ENCODE measurements around the gene USF1. TPM values are rescaled to one million over a fixed set of nuclear protein-coding genes. Genes with fewer than 3 reads are reported as not detected.
A peak's percentile ranks its signal among the peaks of the same experiment; 100 is the strongest.
"Not testable (repeated sequence)": the region's sequence is repeated elsewhere in the genome, so short reads cannot be mapped to it uniquely, and the experiment has no call there.

USF1 gene
- total RNA-seq, 1 donor from 2014 or later: 53.2 TPM

DNA sequence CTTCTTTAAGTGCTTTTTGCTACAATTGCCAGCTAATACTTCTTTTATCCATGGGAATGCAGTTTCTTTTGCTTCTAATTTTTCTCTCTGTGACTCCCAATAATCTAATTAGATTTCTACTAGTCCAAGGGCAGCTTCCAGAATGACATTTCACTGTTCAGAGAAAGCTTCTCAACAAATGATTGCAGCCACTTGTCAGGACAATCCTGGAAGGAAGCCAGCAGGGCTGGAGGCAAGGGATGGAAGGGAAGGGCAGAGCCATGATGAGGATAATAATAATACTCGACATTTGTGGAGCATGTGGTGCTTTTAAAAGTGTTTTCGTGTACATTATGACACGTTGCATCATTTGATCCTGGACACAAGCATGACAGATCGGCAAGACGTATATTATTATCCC lies 44.3 kb downstream of the USF1 start:
- Mint-ChIP-seq H3K9me3 (no peaks in the 10 kb centered on the region), H3K4me1 (ENCODE audit: low read depth) (peaks cover 4% of the 10 kb centered on the region), H3K27me3 (ENCODE audit: low read depth) (no peaks in the 10 kb centered on the region), H3K36me3 (ENCODE audit: low read depth) (peaks cover 8% of the 10 kb centered on the region), H3K27ac (no peak overlapping the region), H3K4me3 (ENCODE audit: low read depth) (no peak overlapping the region)
- DNase-seq (ENCODE audit: low spot score): no peak
- intact Hi-C loops (cut with micrococcal nuclease): no loop called here

DNA sequence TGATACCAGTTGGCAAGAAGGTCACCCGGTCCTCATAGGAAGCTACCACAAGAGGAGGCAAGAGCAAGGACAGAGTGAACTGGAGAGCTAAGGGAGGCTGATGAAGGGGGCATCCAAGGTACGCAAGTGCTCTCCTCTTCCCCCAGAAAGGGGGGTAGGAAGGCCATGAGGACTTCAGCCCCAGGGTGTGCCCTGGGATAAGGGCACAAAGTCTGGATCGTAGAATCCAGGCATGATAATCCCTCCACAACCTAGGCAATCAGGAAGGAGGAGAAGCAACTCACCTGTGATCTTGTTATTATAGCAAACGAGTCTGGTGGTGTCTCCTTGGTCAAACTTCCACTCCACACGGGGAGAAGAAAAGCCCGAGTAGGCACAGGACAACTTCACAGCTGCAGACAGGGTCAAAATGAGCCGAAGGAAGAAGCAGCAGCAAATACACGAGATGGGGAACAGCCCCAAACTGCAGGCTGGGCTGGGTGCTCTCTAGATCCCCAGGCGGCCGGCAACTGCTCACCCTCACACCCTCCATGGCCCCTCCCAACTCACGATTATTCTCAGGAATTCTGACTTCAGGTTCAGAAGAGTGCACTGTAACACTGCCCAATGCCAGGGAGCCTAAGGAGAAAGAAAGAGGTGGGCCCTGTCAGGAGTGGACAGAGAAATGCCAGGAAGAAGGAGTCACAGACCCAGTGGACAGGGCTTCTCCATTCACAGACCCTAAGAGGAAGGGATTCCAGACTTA lies 44.9 kb downstream of the USF1 start:
- H3K27me3 Mint-ChIP-seq (ENCODE audit: low read depth): no peaks in the 10 kb centered on the region
- H3K27ac Mint-ChIP-seq: no peak overlapping the region
- DNase-seq (ENCODE audit: low spot score): no peak
- peaks cover 8% of the 10 kb centered on the region for H3K36me3 Mint-ChIP-seq (ENCODE audit: low read depth)
- H3K4me3 Mint-ChIP-seq (ENCODE audit: low read depth): no peak overlapping the region
- intact Hi-C loops (cut with micrococcal nuclease): no loop called here
- H3K4me1 Mint-ChIP-seq (ENCODE audit: low read depth): peaks cover 6% of the 10 kb centered on the region
- no peaks in the 10 kb centered on the region for H3K9me3 Mint-ChIP-seq

DNA sequence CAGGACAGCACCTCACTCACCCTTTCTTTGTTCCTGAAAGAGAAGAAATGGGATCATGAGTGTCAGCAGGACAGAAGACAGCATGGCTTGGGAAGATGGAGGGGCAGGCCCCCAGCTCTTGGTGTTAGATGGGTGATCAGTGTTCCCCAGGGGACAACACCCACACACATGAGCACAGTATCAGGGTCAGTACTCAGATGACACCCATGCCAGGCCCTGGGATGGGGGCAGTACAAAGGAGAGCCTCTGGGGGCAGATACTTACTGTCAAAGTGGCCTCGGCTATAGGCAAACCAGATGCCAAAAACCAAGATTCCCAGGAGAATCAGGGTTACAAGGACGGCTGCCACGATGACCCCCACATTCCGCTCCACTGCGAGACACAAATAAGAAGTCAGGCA lies 46.4 kb downstream of the USF1 start:
- H3K9me3 Mint-ChIP-seq: no peaks in the 10 kb centered on the region
- no peak for DNase-seq (ENCODE audit: low spot score)
- H3K27ac Mint-ChIP-seq: no peak overlapping the region
- H3K27me3 Mint-ChIP-seq (ENCODE audit: low read depth): no peaks in the 10 kb centered on the region
- intact Hi-C loops (cut with micrococcal nuclease): loop anchor here (5.0 kb wide), 1 partner anchor 33 kb away; no protein-coding TSS in a partner anchor
- H3K4me3 Mint-ChIP-seq (ENCODE audit: low read depth): no peak overlapping the region
- H3K4me1 Mint-ChIP-seq (ENCODE audit: low read depth): peaks cover 16% of the 10 kb centered on the region
- peaks cover 8% of the 10 kb centered on the region for H3K36me3 Mint-ChIP-seq (ENCODE audit: low read depth)

DNA sequence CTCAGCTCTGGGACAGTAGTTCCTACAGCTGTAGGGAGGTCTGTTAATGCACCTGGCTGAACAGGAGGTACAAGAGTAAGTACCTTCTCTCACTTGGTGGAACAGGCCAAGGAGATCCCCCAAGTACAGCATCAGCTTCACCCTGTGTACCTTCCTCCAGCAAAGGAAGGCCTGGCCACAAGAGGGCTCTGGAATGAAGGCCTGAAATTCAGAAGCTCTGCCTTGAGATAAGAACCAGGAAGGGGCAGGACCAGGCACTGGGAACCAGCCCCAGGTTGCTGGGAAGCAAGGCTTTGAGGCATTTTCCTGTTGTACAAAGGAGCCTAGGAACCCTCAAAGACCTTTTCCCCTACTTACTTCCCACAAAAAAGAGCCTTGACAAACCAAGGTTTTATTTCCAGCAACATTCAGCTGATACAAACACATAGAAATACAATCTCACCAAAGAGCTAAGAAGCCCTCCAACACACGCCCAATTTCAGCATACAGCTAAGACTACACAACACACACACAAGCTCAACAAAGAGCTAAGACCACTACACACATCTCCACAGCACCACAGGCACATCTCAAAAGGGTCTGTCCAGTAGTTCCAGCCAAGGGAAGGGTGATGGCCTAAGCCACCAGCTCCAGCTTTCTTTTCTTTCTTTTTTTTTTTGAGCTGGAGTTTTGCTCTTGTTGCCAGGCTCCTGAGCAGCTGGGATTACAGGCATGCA lies 48.3 kb downstream of the USF1 start:
- Mint-ChIP-seq H3K27ac (peak overlapping the region; percentile 8), H3K4me1 (ENCODE audit: low read depth) (peaks cover 19% of the 10 kb centered on the region), H3K4me3 (ENCODE audit: low read depth) (no peak overlapping the region), H3K9me3 (no peaks in the 10 kb centered on the region), H3K36me3 (ENCODE audit: low read depth) (peaks cover 8% of the 10 kb centered on the region), H3K27me3 (ENCODE audit: low read depth) (no peaks in the 10 kb centered on the region)
- intact Hi-C loops (cut with micrococcal nuclease): loop anchor here (5.0 kb wide), 1 partner anchor 35 kb away; no protein-coding TSS in a partner anchor
- no peak for DNase-seq (ENCODE audit: low spot score)

DNA sequence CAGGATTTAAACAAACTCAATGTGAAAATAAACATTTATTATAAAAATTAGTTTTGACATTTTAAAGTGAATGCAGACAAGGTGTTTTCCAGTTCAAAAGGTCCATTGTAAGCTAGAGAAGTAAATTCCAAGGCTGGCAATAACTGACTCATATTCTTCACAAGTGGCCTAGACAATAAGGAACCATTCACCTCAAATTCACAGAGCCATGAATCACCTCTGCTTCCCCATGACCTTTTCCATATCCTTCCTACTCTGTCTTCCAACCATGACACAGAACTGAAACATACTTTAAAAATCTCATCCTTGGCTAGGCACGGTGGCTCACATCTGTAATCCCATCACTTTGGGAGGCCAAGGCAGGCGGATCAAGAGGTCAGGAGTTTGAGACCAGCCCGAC lies 49.6 kb downstream of the USF1 start:
- Mint-ChIP-seq H3K27ac (peak overlapping the region; percentile 33), H3K4me3 (ENCODE audit: low read depth) (no peak overlapping the region), H3K9me3 (no peaks in the 10 kb centered on the region), H3K27me3 (ENCODE audit: low read depth) (no peaks in the 10 kb centered on the region), H3K36me3 (ENCODE audit: low read depth) (peaks cover 8% of the 10 kb centered on the region), H3K4me1 (ENCODE audit: low read depth) (peaks cover 19% of the 10 kb centered on the region)
- DNase-seq (ENCODE audit: low spot score): no peak
- intact Hi-C loops (cut with micrococcal nuclease): loop anchor here (5.0 kb wide), 1 partner anchor 36 kb away; no protein-coding TSS in a partner anchor

DNA sequence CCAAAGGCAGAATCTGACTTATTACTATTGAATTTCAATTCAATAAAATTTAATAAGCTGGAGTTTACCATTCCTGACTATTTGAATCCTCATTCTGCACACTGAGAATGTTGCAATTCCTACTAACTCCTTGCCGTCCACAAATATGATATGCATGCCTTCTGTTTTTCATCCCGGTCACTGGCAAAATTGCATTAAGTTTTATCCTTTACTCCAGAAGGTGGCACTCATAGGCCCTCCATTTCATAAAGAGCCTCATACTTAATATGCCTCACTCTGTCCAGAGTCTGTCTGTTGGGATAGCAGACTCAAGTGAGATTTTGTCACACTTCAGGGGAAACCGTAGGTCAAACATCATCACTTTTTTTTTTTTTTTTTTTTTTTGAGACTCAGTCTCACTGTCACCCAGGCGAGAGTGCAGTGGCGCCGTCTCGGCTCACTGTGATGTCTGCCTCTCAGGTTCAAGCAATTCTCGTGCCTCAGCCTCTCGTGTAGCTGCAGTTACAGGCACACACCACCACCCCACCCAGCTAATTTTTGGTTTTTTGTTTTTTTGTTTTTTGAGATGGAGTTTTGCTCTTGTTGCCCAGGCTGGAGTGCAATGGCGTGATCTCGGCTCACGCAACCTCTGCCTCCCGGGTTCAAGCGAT lies 52.1 kb downstream of the USF1 start:
- H3K27ac Mint-ChIP-seq: no peak overlapping the region
- H3K4me1 Mint-ChIP-seq (ENCODE audit: low read depth): peaks cover 24% of the 10 kb centered on the region
- no peak for DNase-seq (ENCODE audit: low spot score)
- H3K27me3 Mint-ChIP-seq (ENCODE audit: low read depth): no peaks in the 10 kb centered on the region
- no peak overlapping the region for H3K4me3 Mint-ChIP-seq (ENCODE audit: low read depth)
- no peaks in the 10 kb centered on the region for H3K9me3 Mint-ChIP-seq
- H3K36me3 Mint-ChIP-seq (ENCODE audit: low read depth): peaks cover 3% of the 10 kb centered on the region
- intact Hi-C loops (cut with micrococcal nuclease): loop anchor here (2.0 kb wide), 2 partner anchors 19 to 99 kb away; no protein-coding TSS in a partner anchor

DNA sequence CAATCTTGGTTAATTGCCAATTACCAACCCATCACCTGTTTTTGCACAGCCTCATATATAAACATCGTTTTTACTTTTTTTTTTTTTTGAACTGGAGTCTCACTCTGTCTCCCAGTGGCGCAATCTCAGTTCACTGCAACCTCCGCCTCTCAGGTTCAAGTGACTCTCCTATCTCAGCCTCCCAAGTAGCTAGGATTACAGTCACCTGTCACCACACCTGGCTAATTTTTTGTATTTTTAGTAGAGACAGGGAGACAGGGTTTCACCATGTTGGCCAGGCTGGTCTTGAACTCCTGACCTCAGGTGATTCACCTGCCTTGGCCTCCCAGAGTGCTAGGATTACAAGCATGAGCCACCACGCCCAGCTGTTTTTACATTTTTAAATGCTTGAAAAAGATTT lies 53.7 kb downstream of the USF1 start:
- DNase-seq (ENCODE audit: low spot score); intact Hi-C loops (cut with micrococcal nuclease); H3K27me3 Mint-ChIP-seq (ENCODE audit: low read depth); H3K9me3 Mint-ChIP-seq; H3K27ac Mint-ChIP-seq; H3K36me3 Mint-ChIP-seq (ENCODE audit: low read depth); H3K4me3 Mint-ChIP-seq (ENCODE audit: low read depth): not testable (repeated sequence)
- H3K4me1 Mint-ChIP-seq (ENCODE audit: low read depth): peaks cover 20% of the 10 kb centered on the region

Other genes with a start within 250 kb of the USF1 start
- gene LY9, start 249.8 kb downstream of the USF1 start, total RNA-seq: 0.28 and 0.34 TPM in 2 replicates
- gene CD244, start 183.1 kb downstream of the USF1 start, total RNA-seq: 0.21 and 0.32 TPM in 2 replicates
- not detected in 2 replicates for gene ITLN1, start 160.8 kb downstream of the USF1 start, total RNA-seq
- not detected in 2 replicates for gene ITLN2, start 91.2 kb downstream of the USF1 start, total RNA-seq
- 15.4 and 15.5 TPM in 2 replicates for gene F11R, start 24.8 kb downstream of the USF1 start, total RNA-seq
- gene TSTD1, start 7.0 kb downstream of the USF1 start, total RNA-seq: 49.0 and 49.1 TPM in 2 replicates
- 161 and 170 TPM in 2 replicates for gene ARHGAP30, start 23.9 kb upstream of the USF1 start, total RNA-seq
- gene NECTIN4, start 43.6 kb upstream of the USF1 start, total RNA-seq: 0.05 TPM in 1 of 2 replicates, not detected in the other
- not detected in 2 replicates for gene KLHDC9, start 52.4 kb upstream of the USF1 start, total RNA-seq
- 138 and 139 TPM in 2 replicates for gene PFDN2, start 72.1 kb upstream of the USF1 start, total RNA-seq
- gene NIT1, start 72.1 kb upstream of the USF1 start, total RNA-seq: 47.5 and 48.5 TPM in 2 replicates
- gene DEDD, start 86.7 kb upstream of the USF1 start, total RNA-seq: 37.5 and 40.3 TPM in 2 replicates
- 91.5 and 91.8 TPM in 2 replicates for gene UFC1, start 108.0 kb upstream of the USF1 start, total RNA-seq
- 31.9 and 33.0 TPM in 2 replicates for gene USP21, start 113.5 kb upstream of the USF1 start, total RNA-seq
- gene PPOX, start 120.4 kb upstream of the USF1 start, total RNA-seq: 35.6 and 36.5 TPM in 2 replicates
- gene B4GALT3, start 131.5 kb upstream of the USF1 start, total RNA-seq: 57.5 and 57.6 TPM in 2 replicates
- gene ADAMTS4, start 153.1 kb upstream of the USF1 start, total RNA-seq: 0.05 and 0.09 TPM in 2 replicates
- 79.0 and 91.5 TPM in 2 replicates for gene NDUFS2, start 156.4 kb upstream of the USF1 start, total RNA-seq
- 0.60 and 0.71 TPM in 2 replicates for gene FCER1G, start 169.3 kb upstream of the USF1 start, total RNA-seq
- not detected in 2 replicates for gene APOA2, start 177.7 kb upstream of the USF1 start, total RNA-seq
- 22.7 and 24.9 TPM in 2 replicates for gene TOMM40L, start 180.1 kb upstream of the USF1 start, total RNA-seq
- not detected in 2 replicates for gene NR1I3, start 192.2 kb upstream of the USF1 start, total RNA-seq
- not detected in 2 replicates for gene PCP4L1, start 212.8 kb upstream of the USF1 start, total RNA-seq